Keratinocyte (primary cell): ENCODE measurements around the gene FASTKD3. TPM values are rescaled to one million over a fixed set of nuclear protein-coding genes. Genes with fewer than 3 reads are reported as not detected.

Experiments used
- DNase-seq: peaks from one replicate; pipeline ENCODE4 v3.0.0-alpha.2; 2011; ENCODE audit warnings: low read depth, missing footprints, low spot score
- FAIRE-seq: peaks from 2 replicates; lab custom pipeline; 2011; peaks lifted over from hg19 to GRCh38; lab: Jason Lieb, UNC
- H2AFZ ChIP-seq: 2 replicates; pipeline ENCODE4 v1.6.0; 2012; ENCODE audit warnings: low read length, control low read depth, inconsistent platforms; ENCODE audit not compliant: control insufficient read depth
- H3K27ac ChIP-seq: 2 replicates; pipeline ENCODE4 v1.5.1; 2011; ENCODE audit warnings: low read length; ENCODE audit not compliant: control insufficient read depth, insufficient read depth
- H3K27me3 ChIP-seq: 3 replicates; pipeline ENCODE4 v1.6.0; 2011; ENCODE audit warnings: low read length; ENCODE audit not compliant: control insufficient read depth, insufficient read depth; ENCODE audit errors: extremely low read depth
- H3K36me3 ChIP-seq, 2 experiments: 2 replicates in 1 of 2; 3 replicates in 1 of 2; pipeline ENCODE4 v1.5.1; 2011; ENCODE audit warnings: low read length in 2 of 2, mild to moderate bottlenecking in 1 of 2; ENCODE audit not compliant: control insufficient read depth in 2 of 2, insufficient read depth in 2 of 2; ENCODE audit errors: extremely low read depth in 1 of 2
- H3K4me1 ChIP-seq: 3 replicates; pipeline ENCODE4 v1.5.1; 2011; ENCODE audit warnings: low read length; ENCODE audit not compliant: control insufficient read depth, insufficient read depth; ENCODE audit errors: extremely low read depth
- H3K4me2 ChIP-seq: 3 replicates; pipeline ENCODE4 v1.6.0; 2011; ENCODE audit warnings: low read depth, low read length; ENCODE audit not compliant: control insufficient read depth, insufficient read depth; ENCODE audit errors: extremely low read depth
- H3K4me3 ChIP-seq, 3 experiments: fragments of 200-600 bp in 1 of 3; sonication (generic) in 1 of 3; 2 replicates in 2 of 3; 3 replicates in 1 of 3; pipeline ENCODE4 v1.5.1; 2011 to 2016; ENCODE audit warnings: low read length in 3 of 3, mild to moderate bottlenecking in 3 of 3, control low read depth in 2 of 3, inconsistent platforms in 1 of 3, low read depth in 1 of 3, mixed read lengths in 1 of 3, mixed run types in 1 of 3, moderate library complexity in 1 of 3; ENCODE audit not compliant: control insufficient read depth in 2 of 3, insufficient read depth in 2 of 3; ENCODE audit errors: extremely low read depth in 1 of 3
- H3K79me2 ChIP-seq: 2 replicates; pipeline ENCODE4 v1.6.0; 2012; ENCODE audit warnings: low read length; ENCODE audit not compliant: control insufficient read depth, insufficient read depth
- H3K9ac ChIP-seq: 3 replicates; pipeline ENCODE4 v1.6.0; 2011; ENCODE audit warnings: low read length; ENCODE audit not compliant: control insufficient read depth, insufficient read depth; ENCODE audit errors: extremely low read depth
- H3K9me1 ChIP-seq: 3 replicates; pipeline ENCODE4 v1.6.0; 2011; ENCODE audit warnings: low read length; ENCODE audit not compliant: control insufficient read depth, insufficient read depth; ENCODE audit errors: extremely low read depth
- H3K9me3 ChIP-seq: 2 replicates; pipeline ENCODE4 v1.5.1; 2012; ENCODE audit warnings: low read depth, low read length; ENCODE audit not compliant: control insufficient read depth
- H4K20me1 ChIP-seq: 3 replicates; pipeline ENCODE4 v1.6.0; 2011; ENCODE audit warnings: low read length; ENCODE audit not compliant: control insufficient read depth, insufficient read depth; ENCODE audit errors: extremely low read depth
- CTCF ChIP-seq, 3 experiments: IDR thresholded peaks in 1 of 3; conservative IDR thresholded peaks in 1 of 3; optimal IDR thresholded peaks in 1 of 3; 2 replicates in 2 of 3; 3 replicates in 1 of 3; pipeline versions ENCODE3 to v1.5.1; 2011; ENCODE audit warnings: low read length in 3 of 3, mild to moderate bottlenecking in 3 of 3, moderate library complexity in 2 of 3, control low read depth in 1 of 3, inconsistent platforms in 1 of 3; ENCODE audit not compliant: insufficient read depth in 2 of 3; ENCODE audit errors: extremely low read depth in 1 of 3
- EZH2 ChIP-seq: IDR thresholded peaks from one replicate; pipeline ENCODE4 v1.6.1; 2012; ENCODE audit warnings: inconsistent platforms, mild to moderate bottlenecking, low read length, moderate library complexity
- dilution Hi-C: fragments of 300-500 bp; cut with MboI; formaldehyde crosslinking; loops from one replicate; pipeline ENCODE4 v1.7.0; 2020; ENCODE audit warnings: low sequenced_read_pairs; ENCODE audit not compliant: extremely low pct_ligation_motif_present
- polyA plus RNA-seq, 5 experiments: library from polyadenylated mRNA; depleted of rRNA in 3 of 5; stranded (reverse) in 3 of 5; stranded (forward) in 1 of 5; unstranded in 1 of 5; fragments of >200 nt; gene quantifications; 1 replicate in 1 of 5; 2 replicates in 3 of 5; 3 replicates in 1 of 5; pipeline versions ENCODE4 v1.2.1 to v1.2.3, GENCODE V29; 2011 to 2012; ENCODE audit warnings: missing spikeins in 2 of 5, low read depth in 1 of 5, low replicate concordance in 1 of 5

The FASTKD3 gene
- polyA plus RNA-seq, 1 donor (not counting 4 experiments of a cell fraction or from before 2014, with no cell fraction given): 13.8 TPM

GRCh38 chr5:7813007-7813406 lies 55.8 kb downstream of the FASTKD3 start:
- Histone ChIP-seq H3K36me3 (no peaks in the 10 kb centered on the region), H3K9me1 (no peaks in the 10 kb centered on the region), H3K79me2 (no peaks in the 10 kb centered on the region), H3K27me3 (no peaks in the 10 kb centered on the region), H3K9ac (no peak overlapping the region), H3K9me3 (no peaks in the 10 kb centered on the region), H3K4me1 (no peaks in the 10 kb centered on the region), H3K27ac (no peak overlapping the region), H4K20me1 (no peaks in the 10 kb centered on the region), H3K4me2 (no peak overlapping the region), H3K4me3 (no peak overlapping the region), H2AFZ (no peak overlapping the region)
- DNase-seq (no peak), FAIRE-seq (no peak)
- no peak for TF ChIP-seq CTCF (optimal IDR thresholded peaks at IDR 0.05 in 1 of 3, IDR thresholded peaks at IDR 0.05 in 1 of 3, conservative IDR thresholded peaks at IDR 0.05 in 1 of 3; ENCODE audit: extremely low read depth in 1 of 3, insufficient read depth in 2 of 3, low read length in 3 of 3)
- TF ChIP-seq EZH2: no peak
- dilution Hi-C loops: no loop called here

- no peaks in the 10 kb centered on the region for H3K27me3 ChIP-seq
- H3K4me1 ChIP-seq: no peaks in the 10 kb centered on the region
- FAIRE-seq (no peak), DNase-seq (no peak)
- no peak overlapping the region for H3K9ac ChIP-seq
- dilution Hi-C loops: no loop called here
- H3K27ac ChIP-seq: no peak overlapping the region
- H2AFZ ChIP-seq: no peak overlapping the region
- no peaks in the 10 kb centered on the region for H4K20me1 ChIP-seq
- H3K79me2 ChIP-seq: no peaks in the 10 kb centered on the region
- TF ChIP-seq CTCF (optimal IDR thresholded peaks at IDR 0.05 in 1 of 3, IDR thresholded peaks at IDR 0.05 in 1 of 3, conservative IDR thresholded peaks at IDR 0.05 in 1 of 3; ENCODE audit: extremely low read depth in 1 of 3, insufficient read depth in 2 of 3, low read length in 3 of 3): no peak
- TF ChIP-seq EZH2: no peak
- H3K4me2 ChIP-seq: no peak overlapping the region
- no peak overlapping the region for H3K4me3 ChIP-seq
- H3K9me3 ChIP-seq: no peaks in the 10 kb centered on the region
- no peaks in the 10 kb centered on the region for H3K9me1 ChIP-seq
- H3K36me3 ChIP-seq: no peaks in the 10 kb centered on the region
These were observed 57.1 kb downstream of the FASTKD3 start for GRCh38 chr5:7811715-7812114.

Other genes with a start within 250 kb of the FASTKD3 start
- gene CFAP90, start 17.9 kb downstream of the FASTKD3 start, polyA plus RNA-seq: not detected in 3 replicates
- gene MTRR, start 117 bp upstream of the FASTKD3 start, polyA plus RNA-seq: 45.5 to 50.1 TPM (median 49.2 TPM) in 3 replicates